ENCODE measurements around the gene ADAM12.

DNA sequence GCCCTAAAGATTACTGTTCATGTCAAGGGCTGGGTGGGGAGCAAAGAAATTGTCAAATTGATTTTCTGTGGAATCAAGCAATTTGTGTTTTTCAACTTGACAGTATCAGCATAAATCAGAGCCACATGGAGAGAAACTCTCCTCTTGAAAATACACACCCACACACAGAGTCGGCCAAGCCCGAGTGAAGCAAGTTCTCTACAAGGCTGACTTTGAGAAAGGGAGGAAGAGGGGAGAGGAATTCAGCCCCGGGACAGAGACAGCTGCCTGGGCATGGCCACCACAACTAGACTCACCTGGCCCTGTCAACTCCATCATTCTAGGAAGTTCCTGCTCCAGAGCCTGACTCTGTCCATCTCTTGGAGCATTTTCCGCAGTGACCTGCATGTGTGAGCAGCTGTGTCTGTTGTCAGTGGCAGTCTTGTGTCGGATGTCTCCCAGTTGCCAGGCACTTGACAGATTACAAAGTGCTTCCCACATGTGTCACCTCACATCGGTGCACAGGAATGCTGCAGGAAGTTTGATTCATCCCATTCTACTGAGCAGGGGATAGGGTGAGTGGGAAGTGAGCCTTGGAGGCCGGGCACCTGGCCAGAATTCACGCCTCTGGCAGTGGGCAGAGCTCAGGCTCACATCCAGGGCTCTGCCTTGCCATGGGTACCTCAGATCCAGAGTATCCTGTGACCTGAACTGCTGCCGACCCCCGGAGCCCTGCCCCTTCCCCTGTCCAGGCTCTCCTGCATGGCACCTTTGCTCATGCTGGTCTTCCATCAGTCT, 37.9 kb downstream of the ADAM12 start:
- TF ChIP-seq, protein P1, sequence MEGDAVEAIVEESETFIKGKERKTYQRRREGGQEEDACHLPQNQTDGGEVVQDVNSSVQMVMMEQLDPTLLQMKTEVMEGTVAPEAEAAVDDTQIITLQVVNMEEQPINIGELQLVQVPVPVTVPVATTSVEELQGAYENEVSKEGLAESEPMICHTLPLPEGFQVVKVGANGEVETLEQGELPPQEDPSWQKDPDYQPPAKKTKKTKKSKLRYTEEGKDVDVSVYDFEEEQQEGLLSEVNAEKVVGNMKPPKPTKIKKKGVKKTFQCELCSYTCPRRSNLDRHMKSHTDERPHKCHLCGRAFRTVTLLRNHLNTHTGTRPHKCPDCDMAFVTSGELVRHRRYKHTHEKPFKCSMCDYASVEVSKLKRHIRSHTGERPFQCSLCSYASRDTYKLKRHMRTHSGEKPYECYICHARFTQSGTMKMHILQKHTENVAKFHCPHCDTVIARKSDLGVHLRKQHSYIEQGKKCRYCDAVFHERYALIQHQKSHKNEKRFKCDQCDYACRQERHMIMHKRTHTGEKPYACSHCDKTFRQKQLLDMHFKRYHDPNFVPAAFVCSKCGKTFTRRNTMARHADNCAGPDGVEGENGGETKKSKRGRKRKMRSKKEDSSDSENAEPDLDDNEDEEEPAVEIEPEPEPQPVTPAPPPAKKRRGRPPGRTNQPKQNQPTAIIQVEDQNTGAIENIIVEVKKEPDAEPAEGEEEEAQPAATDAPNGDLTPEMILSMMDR (IDR thresholded peaks at IDR 0.05; ENCODE audit: extremely low read depth in 1 of 2, insufficient read depth in 1 of 2, low read depth in 1 of 2, low read length in 2 of 2), result no peak
- TF ChIP-seq POLR2A (IDR thresholded peaks at IDR 0.05; ENCODE audit: low read depth, low read length), result no peak
- no peak for TF ChIP-seq MYC (IDR thresholded peaks at IDR 0.05; ENCODE audit: low read depth, low read length)
- TF ChIP-seq POLR2AphosphoS5 (IDR thresholded peaks at IDR 0.05; ENCODE audit: insufficient read depth, low read depth, low read length), result no peak
- TF ChIP-seq EZH2 (IDR thresholded peaks at IDR 0.05; ENCODE audit: borderline replicate concordance, low read depth, low read length, severe bottlenecking), result no peak
